UCSD-AML1 (cell line): ENCODE results near the gene KDM1B.

Source experiments
- DNase-seq: peaks from one replicate; lab custom pipeline; 2025; ENCODE audit not compliant: unreplicated experiment; lab: John Stamatoyannopoulos, UW

Gene KDM1B

GRCh38 chr6:18260448-18261106 lies 105.4 kb downstream of the KDM1B start:
- no peak for DNase-seq

- no peak for DNase-seq
Measured at GRCh38 chr6:18261877-18262276, 106.7 kb downstream of the KDM1B start.

- DNase-seq, result no peak
Measured at GRCh38 chr6:18262702-18263417, 107.6 kb downstream of the KDM1B start.

GRCh38 chr6:18263418-18264218 lies 108.4 kb downstream of the KDM1B start:
- peak; percentile 46 for DNase-seq

GRCh38 chr6:18264219-18264922 lies 109.1 kb downstream of the KDM1B start, which contains the start of gene DEK:
Gene DEK (minus strand): TSS chr6:18264530. CDS start chr6:18263987, 543 bp downstream.
- peak; percentile 89 for DNase-seq

GRCh38 chr6:18264923-18265377 lies 109.7 kb downstream of the KDM1B start:
- no peak for DNase-seq

GRCh38 chr6:18265787-18266522 lies 110.7 kb downstream of the KDM1B start:
- DNase-seq, result no peak

- no peak for DNase-seq
Measured at GRCh38 chr6:18266523-18266912, 111.3 kb downstream of the KDM1B start.

- no peak for DNase-seq
Measured at GRCh38 chr6:18268066-18268465, 112.8 kb downstream of the KDM1B start.

GRCh38 chr6:18269253-18269652 lies 114.0 kb downstream of the KDM1B start:
- no peak for DNase-seq

- DNase-seq, result no peak
Measured at GRCh38 chr6:18269717-18270116, 114.5 kb downstream of the KDM1B start.

- no peak for DNase-seq
Measured at GRCh38 chr6:18270216-18270615, 115.0 kb downstream of the KDM1B start.
